Gastrocnemius medialis (tissue), 4 donors: Measurements from ENCODE around the gene VIPR2.

Experiments
- POLR2A ChIP-seq, 2 donors: fragments of 450-650 bp; IDR thresholded peaks; one replicate each; pipeline ENCODE4 v1.6.1; 2017; ENCODE audit warnings: antibody characterized with exemption in 2 of 2, mild to moderate bottlenecking in 2 of 2, moderate library complexity in 2 of 2
- TF ChIP-seq, protein P1 (sequence below), 5 experiments: fragments of 450-650 bp in 3 of 5; fragments of 200-600 bp in 2 of 5; sonication (generic) in 2 of 5; IDR thresholded peaks in 4 of 5; conservative IDR thresholded peaks in 1 of 5; 1 replicate in 4 of 5; 2 replicates in 1 of 5; pipeline ENCODE4 v1.5.1; 2016 to 2019; ENCODE audit warnings: antibody characterized with exemption in 5 of 5, mild to moderate bottlenecking in 3 of 5, moderate library complexity in 3 of 5

DNA sequence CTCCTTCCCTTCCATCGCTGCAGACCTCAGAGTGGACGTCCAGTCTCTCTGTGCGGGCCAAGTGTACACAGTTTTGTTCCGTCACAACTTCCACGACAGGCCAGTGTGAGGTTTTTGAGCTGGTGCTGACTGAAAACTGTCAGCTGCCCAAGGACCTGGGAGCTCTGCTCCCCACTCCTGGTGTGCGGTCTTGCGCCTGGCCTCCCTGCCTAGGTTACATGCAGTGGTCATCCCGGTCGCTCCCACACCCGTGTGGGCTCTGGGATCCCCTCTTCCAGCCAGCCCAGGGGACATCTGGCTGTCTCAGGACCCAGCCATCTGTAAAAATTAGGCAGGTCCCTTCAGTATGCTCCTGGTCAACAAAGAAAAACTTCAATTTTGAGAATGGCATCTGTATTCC is 127.5 kb downstream of the VIPR2 start:
- TF ChIP-seq, protein P1, sequence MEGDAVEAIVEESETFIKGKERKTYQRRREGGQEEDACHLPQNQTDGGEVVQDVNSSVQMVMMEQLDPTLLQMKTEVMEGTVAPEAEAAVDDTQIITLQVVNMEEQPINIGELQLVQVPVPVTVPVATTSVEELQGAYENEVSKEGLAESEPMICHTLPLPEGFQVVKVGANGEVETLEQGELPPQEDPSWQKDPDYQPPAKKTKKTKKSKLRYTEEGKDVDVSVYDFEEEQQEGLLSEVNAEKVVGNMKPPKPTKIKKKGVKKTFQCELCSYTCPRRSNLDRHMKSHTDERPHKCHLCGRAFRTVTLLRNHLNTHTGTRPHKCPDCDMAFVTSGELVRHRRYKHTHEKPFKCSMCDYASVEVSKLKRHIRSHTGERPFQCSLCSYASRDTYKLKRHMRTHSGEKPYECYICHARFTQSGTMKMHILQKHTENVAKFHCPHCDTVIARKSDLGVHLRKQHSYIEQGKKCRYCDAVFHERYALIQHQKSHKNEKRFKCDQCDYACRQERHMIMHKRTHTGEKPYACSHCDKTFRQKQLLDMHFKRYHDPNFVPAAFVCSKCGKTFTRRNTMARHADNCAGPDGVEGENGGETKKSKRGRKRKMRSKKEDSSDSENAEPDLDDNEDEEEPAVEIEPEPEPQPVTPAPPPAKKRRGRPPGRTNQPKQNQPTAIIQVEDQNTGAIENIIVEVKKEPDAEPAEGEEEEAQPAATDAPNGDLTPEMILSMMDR (IDR thresholded peaks at IDR 0.05 in 4 of 5, conservative IDR thresholded peaks at IDR 0.05 in 1 of 5) = no peak
- no peak for TF ChIP-seq POLR2A (IDR thresholded peaks at IDR 0.05)
